Measurements from ENCODE around the gene UGGT1.

UGGT1 gene

GRCh38 chr2:128108166-128108565, 17.2 kb downstream of the UGGT1 start:
- DNase-seq: no peak

GRCh38 chr2:128109243-128109642, 18.2 kb downstream of the UGGT1 start:
- DNase-seq: no peak

- no peak for DNase-seq
Observed at GRCh38 chr2:128115921-128116623, 25.1 kb downstream of the UGGT1 start.

GRCh38 chr2:128134573-128134972, 43.6 kb downstream of the UGGT1 start:
- no peak for DNase-seq

GRCh38 chr2:128137094-128137616, 46.2 kb downstream of the UGGT1 start:
- no peak for DNase-seq

GRCh38 chr2:128139624-128140023, 48.6 kb downstream of the UGGT1 start:
- DNase-seq: no peak

- no peak for DNase-seq
Observed at GRCh38 chr2:128145651-128146050, 54.7 kb downstream of the UGGT1 start.

GRCh38 chr2:128153786-128154185, 62.8 kb downstream of the UGGT1 start:
- DNase-seq: no peak

- no peak for DNase-seq
Observed at GRCh38 chr2:128154225-128154624, 63.2 kb downstream of the UGGT1 start.

GRCh38 chr2:128155970-128156369, 65.0 kb downstream of the UGGT1 start:
- DNase-seq: no peak

GRCh38 chr2:128156812-128157211, 65.8 kb downstream of the UGGT1 start:
- no peak for DNase-seq

GRCh38 chr2:128157644-128158043, 66.6 kb downstream of the UGGT1 start:
- DNase-seq: no peak

GRCh38 chr2:128158176-128158575, 67.2 kb downstream of the UGGT1 start:
- no peak for DNase-seq

GRCh38 chr2:128159437-128159836, 68.4 kb downstream of the UGGT1 start:
- no peak for DNase-seq

- DNase-seq: no peak
Observed at GRCh38 chr2:128160616-128161275, 69.7 kb downstream of the UGGT1 start.

GRCh38 chr2:128162266-128162665, 71.3 kb downstream of the UGGT1 start:
- no peak for DNase-seq

- no peak for DNase-seq
Observed at GRCh38 chr2:128164311-128164710, 73.3 kb downstream of the UGGT1 start.

- no peak for DNase-seq
Observed at GRCh38 chr2:128166746-128167353, 75.8 kb downstream of the UGGT1 start.

- DNase-seq: no peak
Observed at GRCh38 chr2:128169094-128169493, 78.1 kb downstream of the UGGT1 start.

- no peak for DNase-seq
Observed at GRCh38 chr2:128169497-128169896, 78.5 kb downstream of the UGGT1 start.

GRCh38 chr2:128169933-128170709, 79.1 kb downstream of the UGGT1 start:
- no peak for DNase-seq

- no peak for DNase-seq
Observed at GRCh38 chr2:128170776-128171175, 79.8 kb downstream of the UGGT1 start.

- DNase-seq: no peak
Observed at GRCh38 chr2:128172191-128172590, 81.2 kb downstream of the UGGT1 start.
